K562 (cell line): Measurements from ENCODE around the gene NUP205. TPM values are rescaled to one million over a fixed set of nuclear protein-coding genes. Genes with fewer than 3 reads are reported as not detected.

Source experiments
- CREM ChIP-seq: IDR thresholded peaks from 2 replicates; pipeline ENCODE4 v1.6.1; 2014; ENCODE audit warnings: antibody characterized with exemption, low read depth
- FOS ChIP-seq: IDR thresholded peaks from 3 replicates; pipeline ENCODE4 v1.6.1; 2011; ENCODE audit not compliant: insufficient read length; ENCODE audit errors: extremely low read depth
- FOXJ3 ChIP-seq: sonication (generic); formaldehyde crosslinking; IDR thresholded peaks from 2 replicates; pipeline ENCODE4 v1.4.0; 2020; ENCODE audit warnings: mild to moderate bottlenecking, missing genetic modification reagents
- JUNB ChIP-seq: fragments of 450-650 bp; formaldehyde crosslinking; conservative IDR thresholded peaks from 2 replicates; pipeline ENCODE4 v1.4.0; 2020; ENCODE audit warnings: mild to moderate bottlenecking
- KAT2B ChIP-seq: IDR thresholded peaks from one replicate; pipeline ENCODE4 v1.6.1; 2012; ENCODE audit warnings: low read depth, mild to moderate bottlenecking, control low read depth, inconsistent platforms, low read length, moderate library complexity
- NR3C1 ChIP-seq: sonication (generic); formaldehyde crosslinking; IDR thresholded peaks from 2 replicates; pipeline ENCODE4 v1.8.1; 2022; ENCODE audit warnings: missing genetic modification reagents
- PHF20 ChIP-seq: fragments of 450-650 bp; IDR thresholded peaks from 2 replicates; pipeline ENCODE4 v1.6.1; 2018; ENCODE audit not compliant: partially characterized antibody
- RBM25 ChIP-seq: fragments of 200-400 bp; formaldehyde crosslinking; IDR thresholded peaks from 2 replicates; pipeline ENCODE4 v1.6.1; 2018; ENCODE audit warnings: low read length, low read depth, moderate library complexity; ENCODE audit not compliant: severe bottlenecking
- RFX1 ChIP-seq: fragments of 450-650 bp; IDR thresholded peaks from 2 replicates; pipeline ENCODE4 v1.6.1; 2016; ENCODE audit warnings: mild to moderate bottlenecking, moderate library complexity
- XRCC5 ChIP-seq: fragments of 200-400 bp; formaldehyde crosslinking; IDR thresholded peaks from 2 replicates; pipeline ENCODE4 v1.6.1; 2017; ENCODE audit warnings: low read depth, mild to moderate bottlenecking, low read length
- YY1 ChIP-seq, 3 experiments: IDR thresholded peaks; 2 replicates each; pipeline ENCODE4 v1.6.1; 2011; ENCODE audit warnings: low read length in 2 of 3, mild to moderate bottlenecking in 2 of 3, moderate library complexity in 2 of 3, borderline replicate concordance in 1 of 3, control low read depth in 1 of 3, low read depth in 1 of 3; ENCODE audit not compliant: insufficient read depth in 3 of 3, insufficient replicate concordance in 2 of 3, control insufficient read depth in 1 of 3, insufficient read length in 1 of 3; ENCODE audit errors: extremely low read depth in 1 of 3
- ZFP1 ChIP-seq: fragments of 450-650 bp; formaldehyde crosslinking; IDR thresholded peaks from 2 replicates; pipeline ENCODE4 v1.4.0; 2020; ENCODE audit warnings: mild to moderate bottlenecking, mixed read lengths
- ZFX ChIP-seq: sonication (generic); formaldehyde crosslinking; IDR thresholded peaks from 2 replicates; pipeline ENCODE4 v1.8.0; 2022; ENCODE audit warnings: mild to moderate bottlenecking, missing genetic modification reagents, moderate library complexity
- ZNF174 ChIP-seq: fragments of 250-450 bp; sonication (Bioruptor Pico); IDR thresholded peaks from 2 replicates; pipeline ENCODE4 v1.4.0; 2020; ENCODE audit warnings: mild to moderate bottlenecking
- ZNF175 ChIP-seq: fragments of 200-800 bp; sonication (Bioruptor generic); IDR thresholded peaks from 2 replicates; pipeline ENCODE4 v1.6.1; 2016; ENCODE audit warnings: low read depth, mild to moderate bottlenecking, missing genetic modification characterization, missing compliant biosample characterization
- ZNF695 ChIP-seq: fragments of 450-650 bp; formaldehyde crosslinking; IDR thresholded peaks from 2 replicates; pipeline ENCODE4 v1.4.0; 2020; ENCODE audit warnings: mild to moderate bottlenecking, moderate library complexity
- polyA plus RNA-seq, 8 experiments: library from polyadenylated mRNA; depleted of rRNA in 4 of 8; stranded (reverse) in 5 of 8; unstranded in 3 of 8; fragments of >200 nt; fragmentation: Nextera tagmentation in 2 of 8; fragmentation: Illumina TruSeq in 1 of 8; extraction: Ambion mirVana in 2 of 8; extraction: Trizol in 1 of 8; gene quantifications; 2 replicates each; pipeline versions ENCODE4 v1.2.1 to v1.2.3, GENCODE V29; 2011 to 2014; ENCODE audit warnings: inconsistent platforms in 1 of 8, missing spikeins in 1 of 8
- total RNA-seq, 7 experiments: library from RNA; depleted of rRNA in 6 of 7; stranded (reverse); fragments of >200 nt in 6 of 7; fragmentation: Illumina TruSeq in 2 of 7; extraction: Trizol in 2 of 7; gene quantifications; 2 replicates each; pipeline versions ENCODE4 v1.2.1 to v1.2.3, GENCODE V29; 2011 to 2021; ENCODE audit warnings: low replicate concordance in 1 of 7
- TF ChIP-seq, protein P1 (sequence below): sonication (generic); formaldehyde crosslinking; IDR thresholded peaks from 2 replicates; pipeline ENCODE4 v1.8.0; 2022; ENCODE audit warnings: mild to moderate bottlenecking, missing genetic modification reagents
- TF ChIP-seq, protein P2 (sequence below): fragments of 450-650 bp; conservative IDR thresholded peaks from 2 replicates; pipeline ENCODE4 v1.6.1; 2016; ENCODE audit warnings: missing genetic modification characterization, low read depth, mild to moderate bottlenecking, missing compliant biosample characterization, moderate library complexity
- TF ChIP-seq, protein P3 (sequence below): fragments of 250-450 bp; sonication (Bioruptor Pico); IDR thresholded peaks from 2 replicates; pipeline ENCODE4 v1.8.0; 2021; ENCODE audit warnings: borderline replicate concordance, mild to moderate bottlenecking, moderate library complexity; ENCODE audit not compliant: poor library complexity, severe bottlenecking

Gene NUP205
- total and polyA plus RNA-seq, 9 of the 15 experiments (the other 6 are each of a cell fraction or from before 2014, with no cell fraction given): 101 to 282 (median 193) TPM

- TF ChIP-seq, protein P1, sequence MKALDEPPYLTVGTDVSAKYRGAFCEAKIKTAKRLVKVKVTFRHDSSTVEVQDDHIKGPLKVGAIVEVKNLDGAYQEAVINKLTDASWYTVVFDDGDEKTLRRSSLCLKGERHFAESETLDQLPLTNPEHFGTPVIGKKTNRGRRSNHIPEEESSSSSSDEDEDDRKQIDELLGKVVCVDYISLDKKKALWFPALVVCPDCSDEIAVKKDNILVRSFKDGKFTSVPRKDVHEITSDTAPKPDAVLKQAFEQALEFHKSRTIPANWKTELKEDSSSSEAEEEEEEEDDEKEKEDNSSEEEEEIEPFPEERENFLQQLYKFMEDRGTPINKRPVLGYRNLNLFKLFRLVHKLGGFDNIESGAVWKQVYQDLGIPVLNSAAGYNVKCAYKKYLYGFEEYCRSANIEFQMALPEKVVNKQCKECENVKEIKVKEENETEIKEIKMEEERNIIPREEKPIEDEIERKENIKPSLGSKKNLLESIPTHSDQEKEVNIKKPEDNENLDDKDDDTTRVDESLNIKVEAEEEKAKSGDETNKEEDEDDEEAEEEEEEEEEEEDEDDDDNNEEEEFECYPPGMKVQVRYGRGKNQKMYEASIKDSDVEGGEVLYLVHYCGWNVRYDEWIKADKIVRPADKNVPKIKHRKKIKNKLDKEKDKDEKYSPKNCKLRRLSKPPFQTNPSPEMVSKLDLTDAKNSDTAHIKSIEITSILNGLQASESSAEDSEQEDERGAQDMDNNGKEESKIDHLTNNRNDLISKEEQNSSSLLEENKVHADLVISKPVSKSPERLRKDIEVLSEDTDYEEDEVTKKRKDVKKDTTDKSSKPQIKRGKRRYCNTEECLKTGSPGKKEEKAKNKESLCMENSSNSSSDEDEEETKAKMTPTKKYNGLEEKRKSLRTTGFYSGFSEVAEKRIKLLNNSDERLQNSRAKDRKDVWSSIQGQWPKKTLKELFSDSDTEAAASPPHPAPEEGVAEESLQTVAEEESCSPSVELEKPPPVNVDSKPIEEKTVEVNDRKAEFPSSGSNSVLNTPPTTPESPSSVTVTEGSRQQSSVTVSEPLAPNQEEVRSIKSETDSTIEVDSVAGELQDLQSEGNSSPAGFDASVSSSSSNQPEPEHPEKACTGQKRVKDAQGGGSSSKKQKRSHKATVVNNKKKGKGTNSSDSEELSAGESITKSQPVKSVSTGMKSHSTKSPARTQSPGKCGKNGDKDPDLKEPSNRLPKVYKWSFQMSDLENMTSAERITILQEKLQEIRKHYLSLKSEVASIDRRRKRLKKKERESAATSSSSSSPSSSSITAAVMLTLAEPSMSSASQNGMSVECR (CRISPR knock-in tag): peak; percentile 94
- TF ChIP-seq ZNF695 (no peak), ZNF174 (CRISPR knock-in tag) (no peak), ZNF175 (CRISPR knock-in tag) (peak; percentile 93), XRCC5 (peak; percentile 77; the same call in 1 of the 2 replicates), PHF20 (peak; percentile 92), NR3C1 (CRISPR knock-in tag) (no peak), ZFX (CRISPR knock-in tag) (peak; percentile 99), YY1 (IDR thresholded peaks at IDR 0.05; ENCODE audit: borderline replicate concordance in 1 of 3, control insufficient read depth in 1 of 3, extremely low read depth in 1 of 3, insufficient read depth in 3 of 3, insufficient read length in 1 of 3, insufficient replicate concordance in 2 of 3, low read depth in 1 of 3, low read length in 2 of 3) (peak; percentile 81 to 99 (median 96)), RFX1 (no peak), ZFP1 (CRISPR knock-in tag) (no peak), FOXJ3 (CRISPR knock-in tag) (no peak), RBM25 (no peak), JUNB (CRISPR knock-in tag) (no peak), FOS (no peak), KAT2B (no peak), CREM (peak; percentile 97)
- TF ChIP-seq, protein P2, sequence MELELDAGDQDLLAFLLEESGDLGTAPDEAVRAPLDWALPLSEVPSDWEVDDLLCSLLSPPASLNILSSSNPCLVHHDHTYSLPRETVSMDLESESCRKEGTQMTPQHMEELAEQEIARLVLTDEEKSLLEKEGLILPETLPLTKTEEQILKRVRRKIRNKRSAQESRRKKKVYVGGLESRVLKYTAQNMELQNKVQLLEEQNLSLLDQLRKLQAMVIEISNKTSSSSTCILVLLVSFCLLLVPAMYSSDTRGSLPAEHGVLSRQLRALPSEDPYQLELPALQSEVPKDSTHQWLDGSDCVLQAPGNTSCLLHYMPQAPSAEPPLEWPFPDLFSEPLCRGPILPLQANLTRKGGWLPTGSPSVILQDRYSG (tag): peak; percentile 84; the same call in 1 of the 2 replicates
- TF ChIP-seq, protein P3, sequence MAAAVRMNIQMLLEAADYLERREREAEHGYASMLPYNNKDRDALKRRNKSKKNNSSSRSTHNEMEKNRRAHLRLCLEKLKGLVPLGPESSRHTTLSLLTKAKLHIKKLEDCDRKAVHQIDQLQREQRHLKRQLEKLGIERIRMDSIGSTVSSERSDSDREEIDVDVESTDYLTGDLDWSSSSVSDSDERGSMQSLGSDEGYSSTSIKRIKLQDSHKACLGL (CRISPR knock-in tag): no peak
Observed at GRCh38 chr7:135557455-135558336, at the start of gene NUP205 (continued).
